ENCODE measurements around the gene SH3RF3. TPM values are rescaled to one million over a fixed set of nuclear protein-coding genes. Genes with fewer than 3 reads are reported as not detected.

The SH3RF3 gene
- polyA plus RNA-seq, 1 donor (not counting 4 experiments of a cell fraction or from before 2014, with no cell fraction given): 0.08 TPM

DNA sequence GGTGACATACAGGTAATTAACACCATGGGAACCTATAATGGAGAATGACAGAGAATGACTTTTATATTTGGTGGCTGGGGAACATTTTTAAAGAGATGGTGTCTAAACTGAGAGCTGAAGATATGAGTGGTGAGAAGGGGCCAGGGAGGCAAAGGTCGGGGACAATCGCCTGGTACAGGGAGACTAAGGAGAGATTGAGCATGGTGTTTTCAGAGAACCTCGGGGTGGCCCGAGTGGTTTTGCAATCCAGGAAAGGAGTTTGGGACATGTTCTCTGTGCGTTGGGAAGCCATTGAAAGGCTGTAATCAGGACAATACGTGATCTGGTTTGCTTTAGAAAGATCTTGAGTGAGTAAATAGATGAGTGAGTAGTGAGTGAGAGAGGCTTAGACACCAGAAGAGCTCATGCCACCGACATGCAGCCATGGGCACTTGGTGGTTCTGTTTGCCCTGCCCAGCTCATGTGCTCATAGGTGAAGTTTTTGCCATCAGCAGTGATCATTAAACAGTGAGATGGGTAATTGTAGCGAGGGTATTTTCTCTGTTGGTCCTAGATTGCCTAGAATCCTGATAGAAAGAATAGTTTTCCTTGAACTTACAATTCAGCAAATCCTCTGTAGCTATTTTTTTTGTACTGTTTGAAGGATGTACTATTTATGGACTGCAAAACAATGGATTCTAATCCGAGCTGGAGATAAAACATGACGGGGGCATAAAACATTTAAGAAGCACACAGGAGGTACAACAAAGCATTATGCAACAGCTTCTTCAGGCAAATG is 114.7 kb downstream of the SH3RF3 start:
- Histone ChIP-seq H3K36me3 (ENCODE audit: control insufficient read depth in 2 of 2, extremely low read depth in 1 of 2, insufficient read depth in 2 of 2, low read length in 2 of 2) (no peaks in the 10 kb centered on the region), H4K20me1 (ENCODE audit: control insufficient read depth, extremely low read depth, insufficient read depth, low read length) (no peaks in the 10 kb centered on the region), H3K9me1 (ENCODE audit: control insufficient read depth, extremely low read depth, insufficient read depth, low read length) (no peaks in the 10 kb centered on the region), H3K79me2 (ENCODE audit: control insufficient read depth, insufficient read depth, low read length) (no peaks in the 10 kb centered on the region), H3K9ac (ENCODE audit: control insufficient read depth, extremely low read depth, insufficient read depth, low read length) (no peak overlapping the region), H3K4me1 (ENCODE audit: control insufficient read depth, extremely low read depth, insufficient read depth, low read length) (peaks cover 19% of the 10 kb centered on the region), H3K9me3 (ENCODE audit: control insufficient read depth, low read depth, low read length) (no peaks in the 10 kb centered on the region), H3K27me3 (ENCODE audit: control insufficient read depth, extremely low read depth, insufficient read depth, low read length) (peaks cover 19% of the 10 kb centered on the region), H2AFZ (ENCODE audit: control insufficient read depth, low read length) (no peak overlapping the region), H3K27ac (ENCODE audit: control insufficient read depth, insufficient read depth, low read length) (no peak overlapping the region), H3K4me2 (ENCODE audit: control insufficient read depth, extremely low read depth, insufficient read depth, low read depth, low read length) (no peak overlapping the region), H3K4me3 (ENCODE audit: control insufficient read depth in 2 of 3, extremely low read depth in 1 of 3, insufficient read depth in 2 of 3, low read depth in 1 of 3, low read length in 3 of 3) (no peak overlapping the region)
- TF ChIP-seq EZH2 (IDR thresholded peaks at IDR 0.05; ENCODE audit: low read length): no peak
- no peak for TF ChIP-seq CTCF (optimal IDR thresholded peaks at IDR 0.05 in 1 of 3, IDR thresholded peaks at IDR 0.05 in 1 of 3, conservative IDR thresholded peaks at IDR 0.05 in 1 of 3; ENCODE audit: extremely low read depth in 1 of 3, insufficient read depth in 2 of 3, low read length in 3 of 3)
- dilution Hi-C loops (cut with MboI; ENCODE audit: extremely low pct_ligation_motif_present, low sequenced_read_pairs): no loop called here
- DNase-seq (ENCODE audit: low read depth, low spot score) (no peak), FAIRE-seq (no peak)

DNA sequence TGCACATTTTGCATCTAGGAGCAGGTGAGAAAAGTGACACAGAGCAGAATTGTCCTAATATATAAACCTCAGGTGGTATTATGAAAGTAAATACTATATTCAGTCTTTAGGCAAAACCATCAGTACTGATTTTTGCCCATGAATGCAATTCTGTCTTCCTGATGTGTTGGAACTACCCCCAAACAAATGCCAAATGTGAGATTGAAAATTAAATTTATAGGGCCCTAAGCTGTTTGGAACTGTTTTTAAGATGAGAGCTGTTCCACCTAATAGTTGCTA is 115.2 kb downstream of the SH3RF3 start:
- Histone ChIP-seq H3K4me2 (ENCODE audit: control insufficient read depth, extremely low read depth, insufficient read depth, low read depth, low read length) (no peak overlapping the region), H2AFZ (ENCODE audit: control insufficient read depth, low read length) (no peak overlapping the region), H3K36me3 (ENCODE audit: control insufficient read depth in 2 of 2, extremely low read depth in 1 of 2, insufficient read depth in 2 of 2, low read length in 2 of 2) (no peaks in the 10 kb centered on the region), H3K4me1 (ENCODE audit: control insufficient read depth, extremely low read depth, insufficient read depth, low read length) (peaks cover 19% of the 10 kb centered on the region), H3K9me1 (ENCODE audit: control insufficient read depth, extremely low read depth, insufficient read depth, low read length) (no peaks in the 10 kb centered on the region), H3K27me3 (ENCODE audit: control insufficient read depth, extremely low read depth, insufficient read depth, low read length) (peaks cover 19% of the 10 kb centered on the region), H3K9me3 (ENCODE audit: control insufficient read depth, low read depth, low read length) (no peaks in the 10 kb centered on the region), H3K79me2 (ENCODE audit: control insufficient read depth, insufficient read depth, low read length) (no peaks in the 10 kb centered on the region), H3K27ac (ENCODE audit: control insufficient read depth, insufficient read depth, low read length) (no peak overlapping the region), H4K20me1 (ENCODE audit: control insufficient read depth, extremely low read depth, insufficient read depth, low read length) (no peaks in the 10 kb centered on the region), H3K9ac (ENCODE audit: control insufficient read depth, extremely low read depth, insufficient read depth, low read length) (no peak overlapping the region), H3K4me3 (ENCODE audit: control insufficient read depth in 2 of 3, extremely low read depth in 1 of 3, insufficient read depth in 2 of 3, low read depth in 1 of 3, low read length in 3 of 3) (no peak overlapping the region)
- no peak for DNase-seq (ENCODE audit: low read depth, low spot score)
- TF ChIP-seq CTCF (optimal IDR thresholded peaks at IDR 0.05 in 1 of 3, IDR thresholded peaks at IDR 0.05 in 1 of 3, conservative IDR thresholded peaks at IDR 0.05 in 1 of 3; ENCODE audit: extremely low read depth in 1 of 3, insufficient read depth in 2 of 3, low read length in 3 of 3) (no peak), EZH2 (IDR thresholded peaks at IDR 0.05; ENCODE audit: low read length) (no peak)
- FAIRE-seq: no peak
- dilution Hi-C loops (cut with MboI; ENCODE audit: extremely low pct_ligation_motif_present, low sequenced_read_pairs): no loop called here

All from keratinocyte (primary cell).